GM21723 (cell line): Measurements from ENCODE around the gene STAT5B.
"Not testable (repeated sequence)": the region's sequence is repeated elsewhere in the genome, so short reads cannot be mapped to it uniquely, and the experiment has no call there.

Experiments used
- ATAC-seq: cut with Tn5 transposase; IDR thresholded peaks from one replicate; pipeline ENCODE4 v1.9.1; 2021; ENCODE audit warnings: mild to moderate bottlenecking, moderate library complexity; ENCODE audit not compliant: unreplicated experiment

STAT5B gene

DNA sequence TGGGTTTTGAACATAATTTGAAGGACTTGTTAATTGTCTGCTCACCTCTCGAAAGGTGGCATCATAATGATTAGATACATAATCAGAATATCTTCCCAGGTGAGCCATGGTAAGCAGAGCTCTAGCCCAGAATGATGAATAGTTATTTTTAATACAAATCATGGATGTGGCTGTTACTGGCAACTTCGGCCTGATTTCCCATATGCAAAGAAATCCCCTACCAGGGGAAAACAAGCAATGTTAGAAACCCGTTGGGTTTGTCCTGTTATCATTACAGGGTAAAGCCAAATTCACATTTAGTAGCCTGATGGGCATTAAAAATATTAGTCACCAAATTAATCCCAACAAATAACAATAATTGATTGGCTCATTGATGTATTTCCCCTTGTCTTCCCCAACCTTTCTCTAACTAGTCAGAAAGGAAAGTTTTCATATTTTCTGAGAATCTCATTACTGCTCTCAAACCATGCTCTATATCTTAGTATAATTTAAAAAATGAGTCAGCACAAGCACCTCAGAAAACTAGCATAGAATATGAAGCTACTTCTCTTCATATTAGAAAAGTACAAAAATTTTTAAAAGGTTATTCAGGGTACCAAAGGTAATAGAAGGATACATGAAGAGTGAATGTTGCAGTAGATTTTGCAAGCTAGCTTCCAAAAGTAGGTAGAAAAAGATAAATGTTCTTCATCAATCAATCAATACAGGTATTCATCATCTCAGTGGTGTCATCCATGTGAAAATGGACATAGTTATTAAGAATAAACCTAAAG, 5.0 kb downstream of the STAT5B start:
- no peak for ATAC-seq

- ATAC-seq = no peak
These were observed 5.6 kb downstream of the STAT5B start for GRCh38 chr17:42270596-42270995.

DNA sequence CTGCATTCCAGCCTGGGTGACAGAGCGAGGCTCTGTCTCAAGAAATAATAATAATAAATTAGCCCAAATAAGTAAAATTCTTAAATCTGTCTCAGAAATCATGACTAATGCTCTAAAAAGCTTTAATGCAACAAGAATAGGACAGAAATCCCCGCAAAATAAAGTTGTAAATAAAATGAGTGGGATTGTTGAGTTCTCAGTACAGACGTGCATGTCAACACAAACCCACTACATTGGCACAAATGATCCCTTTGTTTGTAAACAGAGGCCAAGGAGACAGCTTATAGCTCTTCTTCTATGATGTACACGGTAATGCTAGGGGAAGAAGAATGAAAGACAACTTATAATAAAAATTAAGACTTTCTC, 6.0 kb downstream of the STAT5B start:
- no peak for ATAC-seq

GRCh38 chr17:42268236-42268635, 8.0 kb downstream of the STAT5B start:
- no peak for ATAC-seq

DNA sequence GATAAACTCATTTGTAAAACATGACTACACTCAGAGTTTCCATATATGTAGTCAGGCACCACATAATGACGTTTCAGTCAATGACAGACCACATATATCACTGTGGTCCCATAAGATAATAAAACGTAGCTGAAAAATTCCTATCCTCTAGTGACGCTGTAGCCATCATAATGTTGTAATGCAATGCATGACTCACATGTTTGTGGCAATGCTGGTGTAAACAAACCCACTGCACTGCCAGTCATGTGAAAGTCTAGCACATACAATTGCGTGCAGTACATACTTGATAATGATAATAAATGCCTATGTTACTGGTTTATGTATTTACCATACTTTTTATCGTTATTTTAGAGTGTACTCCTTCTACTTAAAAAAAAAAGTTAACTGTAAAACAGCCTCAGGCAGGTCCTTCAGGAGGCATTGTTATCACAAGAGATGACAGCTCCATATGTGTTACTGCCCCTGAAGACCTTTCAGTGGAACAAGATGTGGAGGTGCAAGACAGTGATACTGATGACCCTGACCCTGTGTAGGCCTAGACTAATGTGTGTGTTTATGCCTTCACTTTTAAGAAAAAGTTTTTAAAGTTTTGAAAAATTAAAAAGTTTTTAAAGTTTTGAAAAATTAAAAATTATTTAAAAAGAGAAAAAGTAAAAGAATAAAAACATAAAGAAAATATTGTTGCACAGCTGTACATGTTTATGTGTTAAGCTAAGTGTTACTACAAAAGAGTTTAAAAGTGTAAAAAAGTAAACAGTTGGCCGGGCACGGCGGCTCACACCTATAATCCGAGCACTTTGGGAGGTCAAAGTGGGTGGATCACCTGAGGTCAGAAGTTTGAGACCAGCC, 9.0 kb downstream of the STAT5B start:
- no peak for ATAC-seq

- ATAC-seq = no peak
These were observed 9.7 kb downstream of the STAT5B start for GRCh38 chr17:42266462-42266861.

- not testable (repeated sequence) for ATAC-seq
These were observed 11.8 kb downstream of the STAT5B start for GRCh38 chr17:42264366-42264765.

DNA sequence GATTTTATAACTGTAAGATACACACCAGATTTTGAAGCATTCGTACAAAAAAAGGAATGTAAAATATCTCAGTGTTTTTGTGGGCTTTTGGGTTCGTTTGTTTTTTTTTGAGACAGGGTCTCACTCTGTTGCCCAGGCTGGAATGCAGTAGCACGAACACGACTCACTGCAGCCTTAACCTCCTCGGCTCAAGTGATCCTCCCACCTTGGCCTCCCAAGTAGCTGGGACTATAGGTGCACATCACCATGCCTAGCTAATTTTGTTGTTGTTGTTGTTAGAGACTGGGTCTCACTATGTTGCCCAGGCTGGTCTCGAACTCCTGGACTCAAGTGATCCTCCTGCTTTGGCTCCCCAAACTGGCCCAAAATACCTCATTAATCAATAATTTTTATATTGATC, 15.9 kb downstream of the STAT5B start:
- ATAC-seq = no peak

DNA sequence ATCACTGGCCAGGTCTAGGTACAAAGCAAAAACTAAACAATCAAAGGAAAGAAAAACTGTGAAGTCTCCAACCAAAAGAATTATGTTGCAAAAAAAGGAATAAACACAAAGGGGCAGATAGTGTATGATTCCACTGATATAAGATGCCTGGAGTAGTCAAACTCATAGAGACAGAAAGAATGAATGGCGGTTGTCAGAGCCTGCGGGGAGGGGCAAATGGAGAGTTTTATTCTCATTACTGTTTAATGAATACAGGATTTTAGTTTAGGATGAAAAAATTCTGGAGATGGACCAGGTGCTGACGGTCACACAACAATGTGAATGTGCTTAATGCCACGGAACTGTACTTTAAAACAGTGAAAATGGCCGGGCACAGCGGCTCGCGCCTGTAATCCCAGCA, 20.7 kb downstream of the STAT5B start:
- ATAC-seq = no peak

DNA sequence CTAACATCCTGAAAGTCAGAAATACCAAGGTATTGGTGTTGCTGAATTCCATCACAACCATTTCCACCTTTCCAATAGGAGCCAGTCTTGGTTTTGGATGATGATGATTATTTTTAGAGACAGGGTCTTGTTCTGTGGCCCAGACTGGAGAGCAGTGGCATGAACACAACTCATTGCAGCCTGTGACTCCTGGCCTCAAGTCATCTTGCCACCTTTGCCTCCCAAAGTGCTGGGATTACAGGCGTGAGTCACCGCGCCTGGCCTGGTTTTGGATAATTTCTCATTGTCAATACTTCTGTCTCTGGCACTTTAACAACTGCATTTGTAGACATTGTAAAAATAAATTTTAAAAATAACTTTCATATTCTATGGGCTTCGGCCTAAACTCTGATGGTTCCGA, 22.6 kb downstream of the STAT5B start:
- ATAC-seq = no peak

DNA sequence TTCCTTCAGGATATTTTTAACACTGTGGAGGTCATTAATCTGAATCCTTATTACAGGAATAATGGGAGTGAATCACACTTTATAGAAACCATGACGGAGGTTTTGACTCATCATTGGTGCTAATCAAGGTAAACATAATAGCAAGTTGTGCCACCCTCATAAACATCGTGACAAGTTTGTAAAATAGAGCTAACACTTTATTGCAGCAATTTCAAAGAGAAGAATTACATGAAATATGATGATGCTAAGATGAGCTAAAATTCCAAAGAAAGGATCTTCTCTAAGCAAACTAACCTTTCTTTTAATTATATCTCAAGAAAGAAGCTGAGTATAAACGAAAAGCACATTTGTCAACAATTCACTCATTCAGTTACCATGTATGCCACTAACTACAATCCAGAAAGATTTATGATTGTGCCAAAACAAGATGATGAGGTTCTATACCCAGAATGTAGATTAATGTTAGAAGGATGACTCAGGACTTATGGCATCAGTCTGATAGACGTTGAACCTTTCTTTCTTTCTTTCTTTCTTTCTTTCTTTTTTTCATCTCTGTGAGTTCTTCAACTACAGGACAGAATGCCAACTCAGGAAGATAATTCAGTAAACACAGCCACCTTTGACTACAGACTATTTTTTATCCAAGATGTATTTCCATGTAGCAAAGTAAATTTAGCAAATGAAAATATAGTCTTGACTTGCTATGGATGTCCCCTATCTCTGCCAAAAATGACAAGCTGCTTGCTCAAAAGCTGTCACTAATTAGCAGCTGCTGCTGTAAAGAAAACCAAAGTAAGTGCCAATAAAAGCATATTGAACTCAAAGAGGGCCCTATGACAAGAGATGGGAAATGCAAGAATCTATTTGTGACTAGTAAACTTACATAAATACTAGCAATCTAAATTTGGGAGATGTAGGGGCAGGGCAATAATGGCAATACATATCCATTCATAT, 23.3 kb downstream of the STAT5B start:
- ATAC-seq = no peak

GRCh38 chr17:42251115-42251514, 25.1 kb downstream of the STAT5B start:
- no peak for ATAC-seq

DNA sequence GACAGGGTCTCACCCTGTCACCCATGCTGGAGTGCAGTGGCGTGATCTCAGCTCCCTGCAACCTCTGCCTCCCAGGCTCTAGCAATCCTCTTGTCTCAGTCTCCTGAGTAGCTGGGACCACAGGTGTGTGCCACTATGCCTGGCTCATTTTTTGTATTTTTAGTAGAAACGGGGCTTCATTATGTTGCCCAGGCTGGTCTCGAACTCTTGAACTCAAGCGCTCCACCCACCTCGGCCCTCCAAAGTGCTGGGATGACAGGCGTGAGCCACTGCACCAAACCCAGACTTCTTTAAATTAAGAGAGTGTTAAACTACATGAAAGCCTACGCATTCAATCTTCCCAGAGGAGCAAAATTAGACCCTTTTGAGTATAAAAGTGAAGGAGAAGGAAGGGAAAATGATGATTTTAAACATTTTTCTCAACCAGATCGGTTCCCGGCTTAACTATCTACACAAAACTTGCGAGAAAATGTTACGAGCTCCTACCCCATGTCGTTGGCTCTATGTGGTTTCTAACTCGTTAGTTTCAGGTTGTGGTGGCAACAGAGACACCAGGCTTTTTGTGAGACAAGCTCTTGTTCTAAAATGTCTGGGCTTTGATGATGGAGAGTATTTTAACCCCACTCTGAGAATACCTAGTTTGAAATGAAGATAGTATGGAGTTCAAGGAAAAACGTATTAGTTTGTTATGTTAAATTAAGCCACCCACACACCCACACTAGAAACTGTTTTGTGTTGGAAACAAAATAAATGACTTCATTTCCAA, 26.3 kb downstream of the STAT5B start:
- ATAC-seq = no peak

- ATAC-seq = peak; percentile 72
These were observed 27.6 kb downstream of the STAT5B start for GRCh38 chr17:42248351-42249179.

GRCh38 chr17:42247734-42248133, 28.5 kb downstream of the STAT5B start:
- ATAC-seq = no peak

- ATAC-seq = no peak
These were observed 29.7 kb downstream of the STAT5B start for GRCh38 chr17:42246515-42246914.

GRCh38 chr17:42245183-42245582, 31.0 kb downstream of the STAT5B start:
- ATAC-seq = not testable (repeated sequence)

- ATAC-seq = not testable (repeated sequence)
These were observed 32.1 kb downstream of the STAT5B start for GRCh38 chr17:42244116-42244515.

- ATAC-seq = no peak
These were observed 32.7 kb downstream of the STAT5B start for GRCh38 chr17:42243493-42243982.
